Head of caudate nucleus (tissue), 42 donors: Measurements from ENCODE around the gene FTL.

Experiments
- DNase-seq, 42 donors: peaks; one replicate each; pipeline versions ENCODE4 v3.0.0 to v3.0.0-alpha.2; 2020 to 2021; ENCODE audit warnings: mixed read lengths in 7 of 42
- intact Hi-C: fragments of 100-400 bp; cut with DNase I; formaldehyde crosslinking; loops from one replicate; pipeline ENCODE4 v1.15.0; 2022

Gene FTL

DNA sequence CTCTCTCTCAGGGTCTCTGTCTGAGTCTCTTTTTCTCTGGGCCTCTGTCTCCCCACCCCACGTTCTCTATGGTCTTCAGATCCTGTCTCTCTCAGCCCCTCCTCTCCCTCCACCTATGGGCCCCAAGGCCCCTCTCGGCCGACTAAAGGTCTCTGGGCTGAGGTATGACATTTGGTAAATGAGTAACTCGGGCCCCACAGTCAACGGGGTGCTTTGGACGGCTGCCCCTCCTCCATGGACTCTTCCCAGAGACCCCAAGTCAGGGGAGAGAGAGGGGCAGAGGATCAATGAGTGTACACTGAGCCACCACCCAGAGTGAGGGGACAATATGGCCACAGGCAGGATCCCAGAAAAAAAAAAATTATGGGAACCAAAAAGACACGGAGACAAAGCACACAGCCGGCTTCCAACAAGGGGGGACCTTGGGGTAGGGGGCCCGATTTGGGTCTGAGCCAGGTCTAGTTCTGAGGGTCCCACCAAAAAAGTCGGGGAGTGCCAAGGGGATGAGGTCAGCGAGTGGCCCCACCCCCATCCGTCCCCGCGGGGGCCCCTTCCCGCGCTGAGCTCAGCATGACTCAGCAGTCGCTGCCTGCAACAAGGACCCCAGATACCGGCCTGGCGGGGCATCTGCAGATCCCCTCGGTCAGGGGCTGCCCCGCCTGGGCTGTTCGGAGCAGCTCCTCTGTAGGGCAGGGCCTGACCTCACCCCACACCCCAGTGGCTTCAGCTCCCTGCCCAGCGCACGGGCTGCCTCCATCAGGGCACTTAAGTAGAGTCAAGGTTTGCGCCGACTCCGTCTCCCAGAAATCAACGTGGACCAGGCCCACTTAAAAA is 1.5 kb upstream of the FTL start:
- DNase-seq, result peak; percentile 60 to 93 (median 82)
- intact Hi-C loops, result no loop called here

DNA sequence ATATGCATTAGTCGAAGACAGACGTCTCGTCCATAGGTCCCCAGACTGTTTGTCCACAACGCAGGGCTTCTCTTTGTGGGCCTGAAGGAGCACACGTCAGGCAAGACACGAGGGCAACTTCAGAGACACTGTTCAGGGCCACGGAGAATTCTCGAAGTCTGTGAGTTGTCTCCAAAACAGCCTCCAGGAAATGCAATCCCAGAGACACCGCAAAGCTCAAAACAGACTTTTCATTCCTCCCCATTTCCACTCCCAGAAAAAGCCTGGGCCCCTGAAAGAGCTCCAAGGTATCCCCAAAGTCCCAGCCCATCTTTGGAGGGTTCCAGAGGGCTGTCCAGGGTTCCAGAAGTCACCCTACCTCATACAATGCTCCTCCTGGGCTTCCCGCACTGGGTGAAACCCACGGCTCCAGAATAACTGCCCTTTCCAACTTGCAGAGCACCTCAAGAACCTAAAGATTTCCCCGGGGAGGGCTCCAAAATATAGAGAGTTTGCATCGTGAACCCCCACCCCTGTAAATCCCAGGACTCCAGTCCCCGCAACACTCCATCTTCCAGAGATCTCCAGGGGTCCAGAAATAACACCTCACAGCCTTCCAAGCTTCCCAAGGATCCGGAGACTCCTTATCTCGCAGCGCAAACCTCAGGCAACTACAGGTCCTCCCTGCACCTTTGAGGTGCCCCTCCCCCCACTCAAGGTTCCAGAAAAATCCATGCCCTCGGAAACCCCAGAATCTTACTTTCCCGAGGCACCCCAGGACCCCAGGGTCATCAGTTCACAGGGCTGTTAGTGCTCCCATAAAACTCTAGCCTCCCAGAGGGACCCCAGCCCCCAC is 687 bp upstream of the FTL start:
- intact Hi-C loops, result no loop called here

DNA sequence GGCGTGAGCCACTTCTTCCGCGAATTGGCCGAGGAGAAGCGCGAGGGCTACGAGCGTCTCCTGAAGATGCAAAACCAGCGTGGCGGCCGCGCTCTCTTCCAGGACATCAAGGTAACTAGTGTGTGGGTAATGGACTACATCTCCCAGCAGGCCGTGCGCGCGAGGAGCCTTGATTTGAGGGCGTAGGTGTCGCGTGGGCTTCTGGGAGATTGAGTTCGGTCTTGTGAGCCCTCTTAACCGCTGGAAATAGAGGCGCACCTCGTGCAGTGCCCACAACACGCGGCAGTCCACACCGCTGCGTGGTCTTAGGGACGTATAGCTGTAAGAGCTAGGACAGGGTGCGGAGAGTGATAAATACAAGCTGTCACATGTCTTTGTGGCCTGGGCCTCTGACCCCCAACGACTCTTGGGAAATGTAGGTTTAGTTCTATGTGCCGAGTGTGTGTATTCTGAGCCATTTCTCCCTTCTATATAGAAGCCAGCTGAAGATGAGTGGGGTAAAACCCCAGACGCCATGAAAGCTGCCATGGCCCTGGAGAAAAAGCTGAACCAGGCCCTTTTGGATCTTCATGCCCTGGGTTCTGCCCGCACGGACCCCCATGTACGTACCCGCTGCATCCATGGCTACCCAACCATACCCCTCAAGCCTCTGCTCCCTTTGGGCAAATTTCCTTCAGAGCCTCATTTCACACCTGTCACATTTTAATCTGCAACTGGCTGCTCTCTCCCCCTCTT is 864 bp downstream of the FTL start:
- intact Hi-C loops, result no loop called here
- DNase-seq, result peak; percentile 87 to 96 (median 93)

More for the DNA sequence above, 687 bp upstream of the FTL start:
- peak in 17 of 42 donors; percentile 15 to 55 (median 36) for DNase-seq

DNA sequence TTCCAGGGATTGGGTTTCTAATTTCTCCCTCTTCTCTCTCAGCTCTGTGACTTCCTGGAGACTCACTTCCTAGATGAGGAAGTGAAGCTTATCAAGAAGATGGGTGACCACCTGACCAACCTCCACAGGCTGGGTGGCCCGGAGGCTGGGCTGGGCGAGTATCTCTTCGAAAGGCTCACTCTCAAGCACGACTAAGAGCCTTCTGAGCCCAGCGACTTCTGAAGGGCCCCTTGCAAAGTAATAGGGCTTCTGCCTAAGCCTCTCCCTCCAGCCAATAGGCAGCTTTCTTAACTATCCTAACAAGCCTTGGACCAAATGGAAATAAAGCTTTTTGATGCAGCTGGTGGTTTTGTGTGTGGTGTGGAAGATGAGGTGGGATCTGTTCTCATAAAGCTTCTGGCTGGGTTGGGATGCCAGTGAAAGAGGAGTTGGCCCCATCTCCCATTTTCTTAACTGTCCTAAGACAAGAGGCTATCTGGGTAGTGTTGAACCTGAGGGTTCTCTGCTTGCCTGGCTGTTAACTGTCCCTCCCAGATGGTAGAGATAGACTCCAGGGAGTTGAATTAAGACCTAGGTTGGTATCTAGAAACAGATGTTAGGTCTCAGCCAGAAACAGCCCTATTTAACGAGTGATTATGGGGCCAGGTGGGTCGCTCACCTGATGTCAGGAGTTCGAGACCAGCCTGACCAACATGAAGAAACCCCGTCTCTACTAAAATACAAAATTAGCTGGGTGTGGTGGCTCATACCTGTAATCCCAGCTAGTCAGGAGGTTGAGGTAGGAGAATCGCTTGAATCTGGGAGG is 1.6 kb downstream of the FTL start:
- intact Hi-C loops, result no loop called here
- DNase-seq, result peak in 3 of 42 donors; percentile 36 to 53 (median 45)

DNA sequence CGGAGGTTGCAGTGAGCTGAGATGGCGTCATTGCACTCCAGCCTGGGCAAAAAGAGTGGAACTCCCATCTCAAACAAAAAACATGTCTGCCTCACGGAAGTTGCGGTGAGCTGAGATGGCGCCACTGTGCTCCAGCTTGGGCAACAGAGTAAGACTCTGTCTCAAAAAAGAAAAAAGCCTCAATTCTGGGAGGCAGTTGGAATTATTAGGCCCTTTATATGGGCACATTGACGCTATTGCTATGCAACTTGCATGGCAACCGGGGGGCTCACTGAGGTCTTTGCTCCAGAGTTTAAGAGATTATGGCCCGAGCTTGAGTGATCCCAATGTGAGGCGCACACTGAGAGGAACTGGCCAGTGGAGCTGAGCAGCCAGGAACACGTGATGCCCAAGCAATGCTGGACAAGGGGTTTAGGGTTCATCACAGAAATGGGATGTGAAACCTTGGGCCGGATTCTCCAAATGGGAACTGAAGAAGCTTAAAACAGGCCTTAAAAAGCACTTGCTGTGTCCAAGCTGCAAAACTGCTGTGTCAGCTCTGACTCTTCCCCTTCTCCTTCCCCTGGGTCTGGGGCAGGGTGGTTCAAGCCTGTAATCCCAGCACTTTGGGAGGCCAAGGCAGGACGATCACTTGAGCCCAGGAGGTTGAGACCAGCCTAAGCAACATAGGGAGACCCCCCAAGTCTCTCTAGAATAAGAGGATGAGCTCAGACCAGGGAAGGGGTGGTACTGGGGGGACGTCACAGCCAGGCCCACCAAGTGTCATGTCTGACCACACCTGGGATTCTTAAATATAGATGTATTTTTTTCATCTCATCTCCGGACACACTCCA is 2.5 kb downstream of the FTL start:
- DNase-seq, result peak in 32 of 42 donors; percentile 36 to 77 (median 53)
- intact Hi-C loops, result no loop called here

DNA sequence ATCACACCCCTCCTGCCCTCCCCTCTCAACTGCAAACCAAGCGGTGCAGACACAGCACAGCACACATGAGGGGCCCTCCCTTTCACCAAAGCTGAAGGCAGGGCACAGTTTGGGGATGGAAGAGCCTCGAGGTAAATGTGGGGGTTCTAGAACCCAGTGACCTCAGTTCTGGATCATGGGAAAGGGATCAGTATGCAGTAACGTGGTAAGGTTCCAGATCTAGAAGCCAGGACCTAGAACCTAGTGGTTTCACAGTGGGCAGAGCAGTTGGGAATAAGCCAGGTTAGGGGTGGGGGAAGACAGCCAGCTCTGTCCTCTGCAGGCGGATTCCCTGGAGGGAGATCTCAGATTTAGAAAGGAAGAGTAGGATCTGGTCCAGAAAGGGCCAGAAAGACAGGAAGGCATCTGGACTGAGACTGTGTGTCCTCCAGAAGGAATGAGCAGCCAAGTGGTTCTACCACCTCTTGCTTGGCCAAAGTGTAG is 3.1 kb downstream of the FTL start:
- intact Hi-C loops, result no loop called here
- DNase-seq, result no peak

DNA sequence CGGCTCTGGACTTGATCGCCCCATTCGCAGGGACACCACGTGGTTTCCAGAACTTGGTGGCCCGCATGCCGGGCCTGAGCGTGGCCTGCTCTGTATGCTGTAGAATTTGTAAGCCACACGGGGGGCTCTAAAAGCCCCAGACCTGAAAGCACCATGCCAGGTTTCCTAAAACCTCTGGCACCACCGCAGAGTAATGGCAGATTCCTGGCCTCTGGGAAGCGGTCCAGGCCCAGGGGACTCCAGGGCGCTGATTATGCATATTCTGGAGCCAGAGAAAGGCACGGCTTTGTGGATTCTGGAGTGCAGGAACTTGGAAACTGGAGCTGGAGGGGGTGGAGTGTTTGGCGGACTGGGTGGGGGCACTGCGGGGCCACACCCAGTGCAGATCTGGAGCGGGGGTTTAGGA is 3.7 kb downstream of the FTL start:
- no peak for DNase-seq
- intact Hi-C loops, result no loop called here

DNA sequence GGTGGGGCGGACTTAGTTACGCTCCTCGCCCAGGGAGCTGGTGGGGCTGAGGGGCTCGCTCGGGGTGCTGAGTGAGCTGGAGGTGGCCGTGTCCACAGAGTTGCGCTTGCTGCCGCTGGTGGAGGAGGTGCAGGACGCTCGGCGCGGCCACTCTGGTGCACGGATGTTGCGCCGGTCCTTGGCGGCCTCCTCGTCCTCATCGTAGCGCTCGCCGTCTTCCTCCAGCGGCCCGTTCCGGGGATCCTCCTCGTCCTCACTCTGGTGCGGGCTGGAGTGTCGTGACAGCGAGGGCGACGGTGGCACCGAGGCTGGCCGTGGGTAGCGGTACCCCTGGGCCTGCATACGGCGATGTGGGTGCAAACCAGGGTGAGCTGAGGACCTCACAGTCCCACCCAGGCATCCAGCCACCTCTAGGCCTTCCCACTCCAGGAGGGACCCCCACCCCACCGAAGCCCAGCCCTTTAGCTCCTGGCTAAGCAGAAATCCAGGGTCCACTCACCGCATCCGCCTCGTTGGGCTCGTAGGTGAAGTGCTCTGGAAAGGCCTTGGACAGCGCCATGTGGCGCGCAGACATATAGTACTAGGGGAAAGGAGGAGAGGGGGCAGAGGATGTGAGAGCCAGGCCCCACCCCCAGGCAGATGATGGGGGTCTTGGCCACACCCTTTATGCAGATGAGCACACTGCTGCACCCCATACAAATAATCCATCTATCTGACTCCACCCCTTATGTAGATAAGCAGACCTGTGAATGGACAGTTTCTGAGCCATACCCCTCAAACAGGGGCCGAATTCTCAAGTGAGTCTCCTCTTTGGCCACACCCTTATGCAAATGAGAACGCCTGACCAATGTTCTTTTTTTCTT is 4.4 kb downstream of the FTL start:
- intact Hi-C loops, result loop anchor here (5.0 kb wide), 1 partner anchor 172 kb away; no protein-coding TSS in a partner anchor

DNA sequence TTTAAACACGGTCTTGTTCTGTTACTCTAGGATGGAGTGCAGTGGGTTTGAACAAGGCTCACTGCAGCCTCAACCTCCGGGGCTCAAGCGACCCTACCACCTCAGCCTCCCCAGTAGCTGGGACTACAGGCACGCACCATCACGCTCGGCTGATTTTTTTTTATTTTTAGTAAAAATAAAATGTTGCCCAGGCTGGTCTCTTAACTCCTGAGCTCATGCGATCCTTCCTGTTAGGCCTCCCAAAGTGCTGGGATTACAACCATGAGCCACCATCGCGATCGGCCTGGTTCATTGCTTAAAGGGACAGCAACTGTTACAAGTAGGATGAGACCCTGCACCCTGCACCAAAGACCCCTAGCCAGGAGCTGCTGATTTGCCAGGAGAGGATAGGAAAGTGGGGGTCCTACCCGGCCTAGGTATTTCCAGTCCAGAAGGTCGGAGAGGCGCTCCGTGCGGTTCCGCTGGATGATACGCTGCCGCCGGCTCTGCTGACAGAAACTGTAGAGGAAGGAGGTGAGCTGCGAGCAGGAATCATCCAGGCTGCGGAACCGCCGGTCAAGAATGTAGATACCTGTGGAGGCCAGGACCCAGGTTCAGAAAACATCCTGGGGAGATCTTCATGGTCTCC is 5.1 kb downstream of the FTL start:
- DNase-seq, result no peak
- intact Hi-C loops, result loop anchor here (5.0 kb wide), 1 partner anchor 173 kb away; no protein-coding TSS in a partner anchor

More for the DNA sequence above, 4.4 kb downstream of the FTL start:
- no peak for DNase-seq

DNA sequence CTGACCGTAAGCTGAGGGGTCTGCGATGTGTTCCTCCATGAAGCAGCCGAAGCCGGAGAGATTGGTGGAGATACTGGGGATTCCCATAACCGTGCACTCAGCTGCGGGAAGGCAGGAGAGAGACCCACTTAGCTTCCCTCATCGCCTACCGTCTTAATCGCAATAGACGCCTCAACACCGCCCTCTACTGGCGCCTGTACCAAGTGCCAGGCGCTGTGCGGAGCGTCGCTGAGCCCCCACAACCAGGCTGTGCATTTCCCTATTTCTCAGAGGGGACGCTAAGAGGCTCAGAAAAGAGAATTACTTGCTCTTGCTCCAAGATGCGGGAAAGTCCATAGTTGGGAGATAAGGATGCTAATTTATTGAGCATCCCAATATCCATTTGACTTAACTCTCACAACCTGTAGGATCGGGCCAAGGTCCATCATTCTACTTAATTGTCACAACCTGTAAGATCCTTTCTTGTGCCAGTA is 5.8 kb downstream of the FTL start:
- DNase-seq, result peak in 41 of 42 donors; percentile 64 to 93 (median 82)
- intact Hi-C loops, result loop anchor here (5.0 kb wide), 1 partner anchor 174 kb away; no protein-coding TSS in a partner anchor

DNA sequence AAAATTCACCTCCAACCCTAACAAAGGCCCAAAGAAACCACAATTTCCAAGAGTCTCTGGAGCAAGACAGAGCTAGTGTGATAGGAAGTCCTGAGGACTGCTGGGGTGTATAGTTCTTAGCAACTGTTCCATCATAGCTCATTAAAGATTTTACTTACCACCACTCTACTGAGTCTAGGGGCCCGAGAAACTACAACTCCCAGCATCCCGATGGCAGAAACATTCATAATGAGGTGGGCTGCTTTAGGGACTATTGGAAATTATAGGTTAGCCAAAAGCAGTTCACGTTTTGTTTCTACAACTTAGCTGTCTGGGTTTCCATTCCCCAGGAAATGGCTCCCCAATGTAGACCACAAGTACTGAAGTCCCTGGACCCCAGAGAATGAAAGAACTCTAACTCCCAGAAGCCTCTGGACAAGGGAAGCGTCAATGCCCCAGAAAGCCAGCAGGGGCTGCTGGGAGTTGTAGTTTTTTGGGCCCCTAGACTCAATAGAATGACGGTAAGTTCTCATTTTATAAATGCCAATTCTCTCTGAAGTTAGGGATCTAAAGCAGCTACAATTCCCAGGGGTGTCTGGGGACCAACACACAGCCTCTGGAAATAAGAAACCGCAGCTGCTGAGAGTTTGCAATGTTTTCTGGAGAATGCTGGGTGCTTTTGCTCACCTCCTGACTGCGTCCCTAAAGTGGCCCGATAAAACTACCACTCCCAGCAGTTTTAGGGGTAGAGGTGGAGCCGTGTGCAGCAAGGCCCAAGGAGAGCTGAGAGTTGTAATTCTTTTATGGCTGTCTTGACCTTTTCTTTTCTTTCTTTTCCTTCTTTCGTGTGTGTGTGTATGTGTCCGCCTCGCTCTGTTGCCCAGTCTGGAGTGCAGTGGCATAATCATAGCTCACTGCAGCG is 11.1 kb downstream of the FTL start:
- intact Hi-C loops, result no loop called here
- DNase-seq, result no peak

DNA sequence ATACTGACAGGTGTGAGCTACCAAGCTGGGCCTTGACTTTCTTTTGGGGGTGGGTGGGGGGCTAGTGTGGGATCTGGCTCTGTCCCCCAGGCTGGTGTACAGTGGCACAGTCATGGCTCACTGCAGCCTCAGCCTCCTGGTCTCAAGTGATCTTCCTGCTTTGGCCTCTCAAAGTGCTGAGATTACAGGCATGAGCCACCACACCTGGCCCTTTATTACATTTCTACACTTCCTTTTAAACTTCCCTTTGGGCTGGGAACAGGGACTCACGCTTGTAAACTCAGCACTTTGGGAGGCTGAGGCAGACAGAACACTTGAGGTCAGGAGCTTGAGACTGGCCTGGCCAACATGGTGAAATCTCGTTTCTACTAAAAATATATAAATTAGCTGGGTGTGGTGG is 12.0 kb downstream of the FTL start:
- no peak for DNase-seq
- intact Hi-C loops, result no loop called here

DNA sequence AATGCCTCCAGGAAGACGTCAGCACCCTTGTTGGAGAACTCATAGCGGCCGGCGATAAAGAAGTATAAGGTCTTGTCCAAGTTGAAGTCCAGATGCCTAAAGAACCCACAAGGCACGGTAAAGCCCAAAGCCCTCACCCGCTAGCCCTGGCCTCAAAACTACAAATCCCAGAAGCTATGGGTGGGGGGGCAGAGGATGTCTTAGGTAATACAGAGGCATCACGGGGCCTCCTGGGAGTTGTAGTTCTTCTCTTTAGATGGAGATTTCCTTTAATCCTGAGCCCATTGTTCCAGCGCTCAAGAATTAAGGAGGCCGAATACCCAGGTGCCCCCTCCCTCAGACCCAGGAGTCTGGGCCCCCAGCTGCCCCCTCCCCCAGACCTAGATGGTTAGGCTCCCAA is 17.2 kb downstream of the FTL start:
- no peak for DNase-seq
- intact Hi-C loops, result no loop called here

DNA sequence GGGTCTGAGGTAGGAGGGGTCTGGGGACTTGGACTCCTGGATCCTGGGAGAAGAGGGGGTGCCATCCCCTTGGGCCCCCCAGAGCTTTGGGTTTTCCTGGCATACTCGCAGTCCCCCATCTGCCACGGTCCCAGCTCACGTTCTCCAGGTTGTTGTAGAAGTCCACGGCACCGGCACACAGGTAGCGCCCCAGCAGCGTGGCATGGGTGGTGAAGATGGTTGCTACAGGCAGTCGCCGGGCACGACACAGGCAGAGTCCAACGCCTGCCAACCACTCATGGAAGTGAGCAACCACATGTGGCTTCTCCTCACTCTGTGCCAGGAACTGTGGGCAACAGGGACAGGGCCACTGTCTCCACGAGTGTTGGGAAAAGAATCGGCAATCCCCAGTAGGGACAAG is 20.6 kb downstream of the FTL start:
- intact Hi-C loops, result no loop called here
- no peak for DNase-seq

DNA sequence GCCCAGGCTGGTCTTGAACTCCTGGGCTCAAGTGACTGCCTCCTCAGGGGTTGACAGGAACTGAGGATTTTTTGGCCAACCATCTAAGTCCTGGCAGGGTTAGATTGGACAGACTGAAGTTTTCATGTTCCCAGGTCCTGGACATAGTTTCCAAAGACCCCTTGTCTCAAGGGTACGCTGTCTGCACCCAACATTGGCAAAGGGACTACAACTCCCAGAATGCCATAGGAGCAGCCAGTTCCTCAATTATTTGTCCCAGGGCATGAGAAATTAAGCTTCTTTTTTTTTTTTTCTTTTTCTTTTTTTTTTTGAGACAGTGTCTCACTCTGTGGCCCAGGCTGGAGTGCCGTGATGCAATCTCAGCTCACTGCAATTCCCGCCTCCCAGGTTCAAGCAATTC is 21.1 kb downstream of the FTL start:
- intact Hi-C loops, result no loop called here
- DNase-seq, result no peak
